ENCODE data around the gene HMX2. TPM values are rescaled to one million over a fixed set of nuclear protein-coding genes. Genes with fewer than 3 reads are reported as not detected.

The HMX2 gene
- total RNA-seq, 1 experiment from 2014 or later = 2.7 TPM

- no peak for DNase-seq (ENCODE audit: low read depth, low spot score)
- intact Hi-C loops (cut with micrococcal nuclease; ENCODE audit: unreplicated experiment) (no loop called here), in situ Hi-C loops (cut with HindIII; ENCODE audit: low pct_unique_long_range_greater_than_20kb, low sequenced_read_pairs) (no loop called here)
- no peak for TF ChIP-seq TCF7L2 (IDR thresholded peaks at IDR 0.05; ENCODE audit: low read depth, low read length)
- TF ChIP-seq POLR2AphosphoS5 (IDR thresholded peaks at IDR 0.05; ENCODE audit: low read depth, low read length) = no peak
- no peak for TF ChIP-seq REST (IDR thresholded peaks at IDR 0.05; ENCODE audit: insufficient read depth in 1 of 2, low read depth in 2 of 2, low read length in 1 of 2)
- no peak for TF ChIP-seq SIN3A (IDR thresholded peaks at IDR 0.05; ENCODE audit: borderline replicate concordance, insufficient read depth, low read depth, low read length)
- TF ChIP-seq, protein P1, sequence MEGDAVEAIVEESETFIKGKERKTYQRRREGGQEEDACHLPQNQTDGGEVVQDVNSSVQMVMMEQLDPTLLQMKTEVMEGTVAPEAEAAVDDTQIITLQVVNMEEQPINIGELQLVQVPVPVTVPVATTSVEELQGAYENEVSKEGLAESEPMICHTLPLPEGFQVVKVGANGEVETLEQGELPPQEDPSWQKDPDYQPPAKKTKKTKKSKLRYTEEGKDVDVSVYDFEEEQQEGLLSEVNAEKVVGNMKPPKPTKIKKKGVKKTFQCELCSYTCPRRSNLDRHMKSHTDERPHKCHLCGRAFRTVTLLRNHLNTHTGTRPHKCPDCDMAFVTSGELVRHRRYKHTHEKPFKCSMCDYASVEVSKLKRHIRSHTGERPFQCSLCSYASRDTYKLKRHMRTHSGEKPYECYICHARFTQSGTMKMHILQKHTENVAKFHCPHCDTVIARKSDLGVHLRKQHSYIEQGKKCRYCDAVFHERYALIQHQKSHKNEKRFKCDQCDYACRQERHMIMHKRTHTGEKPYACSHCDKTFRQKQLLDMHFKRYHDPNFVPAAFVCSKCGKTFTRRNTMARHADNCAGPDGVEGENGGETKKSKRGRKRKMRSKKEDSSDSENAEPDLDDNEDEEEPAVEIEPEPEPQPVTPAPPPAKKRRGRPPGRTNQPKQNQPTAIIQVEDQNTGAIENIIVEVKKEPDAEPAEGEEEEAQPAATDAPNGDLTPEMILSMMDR (IDR thresholded peaks at IDR 0.05) = no peak
- ATAC-seq = no peak
- ChIA-PET POLR2A (no interaction called here), CTCF (interaction anchor here (0.6 to 1.2 kb wide), 2 partner anchors 9 to 99 kb away, joined by 4 to 5 read pairs; no protein-coding TSS in a partner anchor)
- Histone ChIP-seq H3K9me3 (ENCODE audit: control insufficient read depth, insufficient read depth, low read depth, low read length) (no peaks in the 10 kb centered on the region), H3K27ac (ENCODE audit: low read length) (no peak overlapping the region), H3K27me3 (ENCODE audit: control insufficient read depth, insufficient read depth, low read length) (no peaks in the 10 kb centered on the region; the same call in 1 of the 2 replicates), H3K36me3 (ENCODE audit: control insufficient read depth, insufficient read depth, low read length) (0 out of 2 replicates have a peak, but pooled peaks cover 3% of the 10 kb centered on the region), H3K4me3 (ENCODE audit: low read depth in 2 of 2, low read length in 2 of 2) (no peak overlapping the region), H3K4me1 (ENCODE audit: control insufficient read depth, insufficient read depth, low read length) (peaks cover 27% of the 10 kb centered on the region)
- BruUV-seq (replicated peaks) = no TSS peak
Measured at GRCh38 chr10:123141791-123142700, 5.9 kb upstream of the HMX2 start.

DNA sequence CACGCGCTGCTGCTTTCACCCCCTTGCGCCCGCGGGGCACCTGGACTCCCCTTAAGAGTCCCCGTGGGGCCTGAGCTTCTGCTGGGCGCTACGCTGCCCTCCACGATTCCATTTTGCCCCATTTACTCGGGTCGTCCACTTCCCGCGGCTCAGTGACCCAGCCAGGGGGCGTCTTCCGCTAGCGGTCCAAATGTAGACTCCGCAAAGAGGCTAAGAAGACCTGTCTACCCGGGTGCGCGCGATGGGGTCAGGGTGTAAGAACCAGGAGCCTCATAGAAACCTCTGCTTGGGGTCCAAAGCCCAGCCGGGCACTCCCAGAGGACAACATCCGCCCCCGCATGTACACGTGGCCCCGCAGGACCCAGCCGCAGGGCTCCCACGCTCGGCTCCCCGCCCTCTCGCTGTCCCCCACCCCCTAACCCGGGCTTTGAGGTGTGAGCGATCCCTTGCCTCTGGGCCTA lies 5.2 kb upstream of the HMX2 start:
- CTCF ChIA-PET = no interaction called here

More for the DNA sequence above, 5.2 kb upstream of the HMX2 start:
- peaks cover 27% of the 10 kb centered on the region for H3K4me1 ChIP-seq (ENCODE audit: control insufficient read depth, insufficient read depth, low read length)
- intact Hi-C loops (cut with micrococcal nuclease; ENCODE audit: unreplicated experiment) = no loop called here
- in situ Hi-C loops (cut with HindIII; ENCODE audit: low pct_unique_long_range_greater_than_20kb, low sequenced_read_pairs) = no loop called here
- DNase-seq (ENCODE audit: low read depth, low spot score) = no peak
- no peak overlapping the region for H3K4me3 ChIP-seq (ENCODE audit: low read depth in 2 of 2, low read length in 2 of 2)
- H3K9me3 ChIP-seq (ENCODE audit: control insufficient read depth, insufficient read depth, low read depth, low read length) = no peaks in the 10 kb centered on the region
- POLR2A ChIA-PET = no interaction called here
- BruUV-seq (replicated peaks) = no TSS peak
- H3K36me3 ChIP-seq (ENCODE audit: control insufficient read depth, insufficient read depth, low read length) = 0 out of 2 replicates have a peak, but pooled peaks cover 3% of the 10 kb centered on the region
- no peak overlapping the region for H3K27ac ChIP-seq (ENCODE audit: low read length)
- no peak for TF ChIP-seq POLR2AphosphoS5 (IDR thresholded peaks at IDR 0.05; ENCODE audit: low read depth, low read length)
- TF ChIP-seq SIN3A (IDR thresholded peaks at IDR 0.05; ENCODE audit: borderline replicate concordance, insufficient read depth, low read depth, low read length) = no peak
- TF ChIP-seq, protein P1 (IDR thresholded peaks at IDR 0.05) = no peak
- TF ChIP-seq TCF7L2 (IDR thresholded peaks at IDR 0.05; ENCODE audit: low read depth, low read length) = no peak
- TF ChIP-seq REST (IDR thresholded peaks at IDR 0.05; ENCODE audit: insufficient read depth in 1 of 2, low read depth in 2 of 2, low read length in 1 of 2) = no peak
- ATAC-seq = no peak
- no peaks in the 10 kb centered on the region; the same call in 1 of the 2 replicates for H3K27me3 ChIP-seq (ENCODE audit: control insufficient read depth, insufficient read depth, low read length)

Data from Panc1 (cell line).